ENCODE results near the gene AGMO. TPM values are rescaled to one million over a fixed set of nuclear protein-coding genes. Genes with fewer than 3 reads are reported as not detected.

AGMO gene
- total RNA-seq, 1 experiment from 2014 or later, result not detected

- peaks cover 3% of the 10 kb centered on the region for H3K9me3 ChIP-seq (ENCODE audit: control insufficient read depth, insufficient read depth, low read depth, low read length)
- intact Hi-C loops (cut with micrococcal nuclease; ENCODE audit: unreplicated experiment), result no loop called here
- no peak overlapping the region for H3K27ac ChIP-seq (ENCODE audit: low read length)
- no peaks in the 10 kb centered on the region for H3K36me3 ChIP-seq (ENCODE audit: control insufficient read depth, insufficient read depth, low read length)
- no peaks in the 10 kb centered on the region for H3K27me3 ChIP-seq (ENCODE audit: control insufficient read depth, insufficient read depth, low read length)
- ChIA-PET CTCF (no interaction called here), POLR2A (no interaction called here)
- DNase-seq (ENCODE audit: low read depth, low spot score), result no peak
- TF ChIP-seq CTCF (IDR thresholded peaks at IDR 0.05), result no peak
- TF ChIP-seq POLR2AphosphoS5 (IDR thresholded peaks at IDR 0.05; ENCODE audit: low read depth, low read length), result no peak
- TF ChIP-seq TCF7L2 (IDR thresholded peaks at IDR 0.05; ENCODE audit: low read depth, low read length), result no peak
- no peak for TF ChIP-seq SIN3A (IDR thresholded peaks at IDR 0.05; ENCODE audit: borderline replicate concordance, insufficient read depth, low read depth, low read length)
- TF ChIP-seq REST (IDR thresholded peaks at IDR 0.05; ENCODE audit: insufficient read depth in 1 of 2, low read depth in 2 of 2, low read length in 1 of 2), result no peak
- no TSS peak for BruUV-seq (replicated peaks)
- H3K4me3 ChIP-seq (ENCODE audit: low read depth in 2 of 2, low read length in 2 of 2), result no peak overlapping the region
- no peak for ATAC-seq
- in situ Hi-C loops (cut with HindIII; ENCODE audit: low pct_unique_long_range_greater_than_20kb, low sequenced_read_pairs), result no loop called here
- no peaks in the 10 kb centered on the region for H3K4me1 ChIP-seq (ENCODE audit: control insufficient read depth, insufficient read depth, low read length)
Observed at GRCh38 chr7:15402436-15403136, 159.2 kb downstream of the AGMO start.

GRCh38 chr7:15400440-15400839 is 161.4 kb downstream of the AGMO start:
- H3K36me3 ChIP-seq (ENCODE audit: control insufficient read depth, insufficient read depth, low read length), result no peaks in the 10 kb centered on the region
- CTCF ChIA-PET, result no interaction called here
- H3K27ac ChIP-seq (ENCODE audit: low read length), result no peak overlapping the region
- H3K4me1 ChIP-seq (ENCODE audit: control insufficient read depth, insufficient read depth, low read length), result no peaks in the 10 kb centered on the region
- POLR2A ChIA-PET, result no interaction called here
- no peak overlapping the region for H3K4me3 ChIP-seq (ENCODE audit: low read depth in 2 of 2, low read length in 2 of 2)
- no TSS peak for BruUV-seq (replicated peaks)
- no peaks in the 10 kb centered on the region for H3K27me3 ChIP-seq (ENCODE audit: control insufficient read depth, insufficient read depth, low read length)
- H3K9me3 ChIP-seq (ENCODE audit: control insufficient read depth, insufficient read depth, low read depth, low read length), result peaks cover 3% of the 10 kb centered on the region
- DNase-seq (ENCODE audit: low read depth, low spot score) (no peak), ATAC-seq (no peak)
- TF ChIP-seq SIN3A (IDR thresholded peaks at IDR 0.05; ENCODE audit: borderline replicate concordance, insufficient read depth, low read depth, low read length) (no peak), TCF7L2 (IDR thresholded peaks at IDR 0.05; ENCODE audit: low read depth, low read length) (no peak), REST (IDR thresholded peaks at IDR 0.05; ENCODE audit: insufficient read depth in 1 of 2, low read depth in 2 of 2, low read length in 1 of 2) (no peak), CTCF (IDR thresholded peaks at IDR 0.05) (no peak), POLR2AphosphoS5 (IDR thresholded peaks at IDR 0.05; ENCODE audit: low read depth, low read length) (no peak)
- intact Hi-C loops (cut with micrococcal nuclease; ENCODE audit: unreplicated experiment) (no loop called here), in situ Hi-C loops (cut with HindIII; ENCODE audit: low pct_unique_long_range_greater_than_20kb, low sequenced_read_pairs) (no loop called here)

Data from Panc1 (cell line).